Ascending aorta (tissue), 2 donors: ENCODE results near the gene LRRC41. TPM values are rescaled to one million over a fixed set of nuclear protein-coding genes. Genes with fewer than 3 reads are reported as not detected.
A peak's percentile ranks its signal among the peaks of the same experiment; 100 is the strongest.
"Not testable (repeated sequence)": the region's sequence is repeated elsewhere in the genome, so short reads cannot be mapped to it uniquely, and the experiment has no call there.

ENCODE experiments used
- DNase-seq, 2 donors: peaks; one replicate each; pipeline ENCODE4 v3.0.0-alpha.2; 2019; ENCODE audit warnings: low spot score in 2 of 2
- H3K27ac ChIP-seq, 2 donors: fragments of 200-600 bp; sonication (generic); one replicate each; pipeline ENCODE4 v1.5.1; 2016 to 2017; ENCODE audit warnings: mild to moderate bottlenecking in 1 of 2
- H3K27me3 ChIP-seq: fragments of 200-600 bp; sonication (generic); one replicate; pipeline ENCODE4 v1.5.1; 2017
- H3K36me3 ChIP-seq, 2 donors: fragments of 200-600 bp; sonication (generic); one replicate each; pipeline ENCODE4 v1.5.1; 2016
- H3K4me1 ChIP-seq, 2 donors: fragments of 200-600 bp; sonication (generic); one replicate each; pipeline ENCODE4 v1.5.1; 2016 to 2017; ENCODE audit warnings: mild to moderate bottlenecking in 1 of 2
- H3K4me3 ChIP-seq, 2 donors: fragments of 200-600 bp; sonication (generic); one replicate each; pipeline ENCODE4 v1.5.1; 2016 to 2017; ENCODE audit warnings: mild to moderate bottlenecking in 1 of 2
- H3K9me3 ChIP-seq, 2 donors: fragments of 200-600 bp; sonication (generic); one replicate each; pipeline ENCODE4 v1.5.1; 2016
- intact Hi-C: fragments of 100-400 bp; cut with DNase I; formaldehyde crosslinking; loops from one replicate; pipeline ENCODE4 v1.15.1; 2023
- total RNA-seq: library from RNA; depleted of rRNA; stranded (reverse); fragments of >200 nt; gene quantifications from one replicate; pipeline ENCODE4 v1.1.0, GENCODE V29; 2016
- TF ChIP-seq, protein P1 (sequence below), 3 experiments: fragments of 200-600 bp in 2 of 3; fragments of 450-650 bp in 1 of 3; sonication (generic) in 2 of 3; IDR thresholded peaks; one replicate each; pipeline ENCODE4 v1.5.1; 2016 to 2019; ENCODE audit warnings: antibody characterized with exemption in 3 of 3, mild to moderate bottlenecking in 1 of 3, moderate library complexity in 1 of 3

Gene LRRC41
- total RNA-seq, 1 donor from 2014 or later, result 102 TPM

DNA sequence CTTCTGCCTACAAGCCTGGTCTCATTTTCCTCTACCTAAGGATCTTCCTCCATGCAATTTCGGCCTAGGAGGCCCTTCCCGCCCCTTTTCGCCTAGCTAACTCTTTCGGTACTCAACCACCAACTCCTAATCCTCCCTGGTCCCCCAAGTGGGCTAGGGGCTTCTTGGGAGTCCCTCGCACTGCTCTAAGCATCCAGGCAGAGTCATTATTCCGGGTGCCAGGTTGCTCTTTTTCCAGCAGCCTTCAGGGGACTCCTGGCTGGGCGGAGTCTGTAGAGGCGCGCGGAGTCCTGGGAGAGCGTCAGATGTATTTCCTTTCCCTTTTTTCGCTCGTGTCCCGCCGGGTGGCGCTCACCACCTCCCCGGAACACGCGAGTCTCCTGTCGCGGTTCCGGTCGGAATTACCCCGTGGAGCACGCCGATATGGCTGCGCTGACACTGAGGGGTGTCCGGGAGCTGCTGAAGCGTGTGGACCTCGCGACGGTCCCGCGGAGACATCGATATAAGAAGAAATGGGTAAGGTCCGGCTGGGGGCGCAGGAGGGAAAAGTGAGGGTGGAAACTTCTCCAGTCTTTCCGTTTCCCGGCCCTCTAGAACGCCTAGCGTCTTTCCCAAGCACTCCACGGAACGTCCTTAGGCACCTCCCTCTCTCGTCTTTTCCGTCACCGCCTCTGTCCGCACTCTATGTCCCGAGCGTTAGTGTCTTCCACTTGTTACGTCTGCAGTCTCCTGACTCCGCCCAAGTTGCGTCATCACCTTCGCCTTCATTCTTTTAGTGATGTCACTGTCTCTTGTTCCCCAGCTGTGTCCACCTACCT lies 37.2 kb upstream of the LRRC41 start, which contains the start of gene NSUN4:
TSS of gene NSUN4 (plus strand) at position 404 of the 818 bp plus-strand sequence. CDS start at position 424, 20 bp downstream.
- TF ChIP-seq, protein P1, sequence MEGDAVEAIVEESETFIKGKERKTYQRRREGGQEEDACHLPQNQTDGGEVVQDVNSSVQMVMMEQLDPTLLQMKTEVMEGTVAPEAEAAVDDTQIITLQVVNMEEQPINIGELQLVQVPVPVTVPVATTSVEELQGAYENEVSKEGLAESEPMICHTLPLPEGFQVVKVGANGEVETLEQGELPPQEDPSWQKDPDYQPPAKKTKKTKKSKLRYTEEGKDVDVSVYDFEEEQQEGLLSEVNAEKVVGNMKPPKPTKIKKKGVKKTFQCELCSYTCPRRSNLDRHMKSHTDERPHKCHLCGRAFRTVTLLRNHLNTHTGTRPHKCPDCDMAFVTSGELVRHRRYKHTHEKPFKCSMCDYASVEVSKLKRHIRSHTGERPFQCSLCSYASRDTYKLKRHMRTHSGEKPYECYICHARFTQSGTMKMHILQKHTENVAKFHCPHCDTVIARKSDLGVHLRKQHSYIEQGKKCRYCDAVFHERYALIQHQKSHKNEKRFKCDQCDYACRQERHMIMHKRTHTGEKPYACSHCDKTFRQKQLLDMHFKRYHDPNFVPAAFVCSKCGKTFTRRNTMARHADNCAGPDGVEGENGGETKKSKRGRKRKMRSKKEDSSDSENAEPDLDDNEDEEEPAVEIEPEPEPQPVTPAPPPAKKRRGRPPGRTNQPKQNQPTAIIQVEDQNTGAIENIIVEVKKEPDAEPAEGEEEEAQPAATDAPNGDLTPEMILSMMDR (IDR thresholded peaks at IDR 0.05), result peak; percentile 48 to 79 (median 73)
- H3K27me3 ChIP-seq, result no peaks in the 10 kb centered on the region
- H3K27ac ChIP-seq, result peak within 1 kb of the TSS; percentile 98 to 99
- no peaks in the 10 kb centered on the region for H3K9me3 ChIP-seq
- DNase-seq, result peak; percentile 86 to 97
- H3K36me3 ChIP-seq, result peaks cover 3 to 21% of the 10 kb centered on the region in 2 donors
- intact Hi-C loops, result loop anchor here (1.0 to 10.0 kb wide), 4 partner anchors 37 to 306 kb away; partner anchors contain the start of genes LRRC41, PIK3R3, RAD54L and UQCRH
- H3K4me1 ChIP-seq, result peaks cover 0 to 12% of the 10 kb centered on the region in 2 donors
- H3K4me3 ChIP-seq, result peak within 1 kb of the TSS; percentile 64 to 87

DNA sequence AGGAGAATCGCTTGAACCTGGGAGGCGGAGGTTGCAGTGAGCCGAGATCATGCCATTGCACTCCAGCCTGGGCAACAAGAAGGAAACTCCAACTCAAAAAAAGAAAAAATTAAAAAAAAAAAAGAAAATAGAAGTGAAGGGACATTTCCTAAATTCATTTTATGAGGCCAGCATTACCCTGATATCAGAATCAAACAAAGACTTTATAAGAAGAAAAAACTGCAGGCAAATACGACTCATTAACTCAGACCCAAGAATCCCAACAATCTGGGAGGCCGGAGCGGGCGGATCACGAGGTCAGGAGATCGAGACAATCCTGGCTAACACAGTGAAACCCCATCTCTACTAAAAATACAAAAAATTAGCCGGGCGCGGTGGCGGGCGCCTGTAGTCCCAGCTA lies 34.0 kb upstream of the LRRC41 start:
- H3K9me3 ChIP-seq, H3K36me3 ChIP-seq, H3K27ac ChIP-seq, DNase-seq, intact Hi-C loops, H3K4me3 ChIP-seq, H3K27me3 ChIP-seq: not testable (repeated sequence)
- H3K4me1 ChIP-seq, result peaks cover 0 to 12% of the 10 kb centered on the region in 2 donors

DNA sequence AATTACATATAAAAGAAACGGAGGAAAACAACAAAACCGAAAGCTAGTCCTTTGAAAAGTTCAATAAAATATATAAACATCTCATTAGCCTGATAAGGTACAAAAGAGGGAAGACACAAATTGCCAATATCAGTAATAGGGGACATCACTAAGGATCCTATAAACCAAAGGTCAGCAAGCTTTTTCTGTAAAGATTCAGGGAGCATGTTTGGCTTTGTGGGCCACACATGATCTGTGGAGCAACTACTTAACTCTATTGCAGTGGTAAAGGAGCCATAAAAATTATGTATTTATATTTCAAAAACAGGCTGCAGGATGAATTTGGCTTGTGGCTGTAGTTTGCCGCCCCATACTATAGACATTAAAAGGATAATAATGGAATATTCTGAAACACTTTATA lies 31.7 kb upstream of the LRRC41 start:
- Histone ChIP-seq H3K27me3 (no peaks in the 10 kb centered on the region), H3K9me3 (no peaks in the 10 kb centered on the region), H3K4me1 (peaks cover 0 to 5% of the 10 kb centered on the region in 2 donors), H3K4me3 (no peak overlapping the region), H3K36me3 (no peaks in the 10 kb centered on the region), H3K27ac (no peak overlapping the region)
- DNase-seq, result no peak
- TF ChIP-seq, protein P1 (IDR thresholded peaks at IDR 0.05), result no peak
- intact Hi-C loops, result no loop called here

DNA sequence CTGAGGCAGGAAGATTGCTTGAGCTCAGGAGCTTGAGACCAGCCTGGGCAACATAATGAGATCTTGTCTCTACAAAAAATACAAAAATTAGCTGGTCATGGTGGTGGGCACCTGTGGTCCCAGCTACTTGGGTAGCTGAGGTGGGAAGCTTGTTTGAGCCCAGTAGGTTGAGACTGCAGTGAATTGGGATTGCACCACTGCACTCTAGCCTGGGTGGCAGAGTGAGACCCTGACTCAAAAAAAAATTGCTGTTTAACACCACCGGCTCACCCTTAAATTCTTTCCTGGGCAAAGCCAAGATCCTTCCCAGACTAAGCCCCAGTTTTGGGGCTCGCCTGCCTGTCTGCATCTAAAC lies 30.6 kb upstream of the LRRC41 start:
- DNase-seq, result no peak
- Histone ChIP-seq H3K36me3 (no peaks in the 10 kb centered on the region), H3K27me3 (no peaks in the 10 kb centered on the region), H3K4me1 (no peaks in the 10 kb centered on the region), H3K27ac (no peak overlapping the region), H3K9me3 (no peaks in the 10 kb centered on the region), H3K4me3 (no peak overlapping the region)
- intact Hi-C loops, result no loop called here
- TF ChIP-seq, protein P1 (IDR thresholded peaks at IDR 0.05), result no peak

DNA sequence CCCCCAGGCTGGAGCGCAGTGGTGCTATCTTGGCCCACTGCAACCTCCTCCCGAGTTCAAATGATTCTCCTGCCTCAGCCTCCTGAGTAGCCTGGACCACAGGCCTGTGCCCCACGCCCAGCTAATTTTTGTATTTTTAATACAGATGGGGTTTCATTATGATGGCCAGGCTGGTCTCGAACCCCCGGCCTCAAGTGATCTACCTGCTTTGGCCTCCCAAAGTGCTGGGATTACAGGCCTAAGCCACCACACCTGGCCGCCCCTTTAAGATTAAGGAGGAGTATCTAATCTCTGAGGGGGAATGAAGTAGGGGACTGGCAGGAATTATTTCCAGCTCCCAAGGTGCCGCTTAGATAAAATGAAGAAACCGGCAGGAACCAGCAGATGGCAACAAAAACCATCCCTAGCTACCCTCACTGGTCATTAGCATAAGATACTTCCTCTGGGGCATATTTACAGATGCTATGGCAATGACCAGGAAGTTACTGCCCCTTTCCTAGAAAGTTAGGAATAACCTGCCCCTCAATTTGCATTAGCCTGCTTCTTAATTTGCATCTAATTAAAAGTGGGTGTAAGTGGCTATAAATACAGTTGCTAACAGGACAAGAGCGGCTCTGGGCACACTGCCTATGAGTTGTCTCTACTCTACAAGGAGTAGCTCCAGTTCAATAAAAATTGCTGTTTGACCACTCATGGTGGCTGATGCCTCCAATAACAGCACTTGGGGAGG lies 30.0 kb upstream of the LRRC41 start:
- Histone ChIP-seq H3K27ac (no peak overlapping the region), H3K9me3 (no peaks in the 10 kb centered on the region), H3K27me3 (no peaks in the 10 kb centered on the region), H3K4me3 (no peak overlapping the region), H3K4me1 (no peaks in the 10 kb centered on the region), H3K36me3 (no peaks in the 10 kb centered on the region)
- TF ChIP-seq, protein P1 (IDR thresholded peaks at IDR 0.05), result no peak
- DNase-seq, result no peak
- intact Hi-C loops, result no loop called here

DNA sequence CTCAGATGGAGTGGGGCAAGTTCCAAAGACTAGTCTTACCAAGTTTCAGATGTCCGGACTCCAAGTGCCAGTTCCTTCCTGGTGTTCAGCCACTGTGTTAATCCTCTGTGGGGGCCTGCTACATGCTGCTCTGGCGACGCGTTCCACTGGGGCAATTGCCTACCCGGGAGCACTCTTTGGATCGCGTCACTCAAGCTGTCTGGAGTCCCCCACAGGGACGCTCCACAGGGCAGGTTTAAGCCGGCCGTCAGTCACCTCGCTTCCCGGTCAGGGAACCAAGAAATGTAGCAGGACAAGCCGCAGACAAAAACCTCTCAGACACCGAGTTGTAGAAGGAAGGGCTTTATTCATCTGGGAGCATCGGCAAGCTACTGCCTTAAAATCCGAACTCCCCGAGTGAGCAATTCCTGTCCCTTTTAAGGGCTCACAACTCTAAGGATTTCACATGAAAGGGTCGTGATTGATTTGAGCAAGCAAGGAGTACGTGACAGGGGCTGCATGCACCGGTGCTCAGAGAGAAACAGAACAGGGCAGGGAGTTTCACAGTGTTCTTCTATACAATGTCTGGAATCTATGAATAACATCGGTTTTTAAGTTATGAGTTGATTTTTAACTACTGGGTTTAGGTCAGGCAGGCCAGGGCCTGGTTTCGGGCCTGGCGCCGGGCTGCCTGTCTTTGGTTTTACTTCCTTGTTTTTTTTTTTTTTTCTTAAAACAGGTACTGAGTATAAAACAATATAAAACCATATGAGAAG lies 28.5 kb upstream of the LRRC41 start:
- intact Hi-C loops, H3K36me3 ChIP-seq, H3K27me3 ChIP-seq, H3K27ac ChIP-seq, DNase-seq, H3K4me1 ChIP-seq, H3K9me3 ChIP-seq, H3K4me3 ChIP-seq: not testable (repeated sequence)

DNA sequence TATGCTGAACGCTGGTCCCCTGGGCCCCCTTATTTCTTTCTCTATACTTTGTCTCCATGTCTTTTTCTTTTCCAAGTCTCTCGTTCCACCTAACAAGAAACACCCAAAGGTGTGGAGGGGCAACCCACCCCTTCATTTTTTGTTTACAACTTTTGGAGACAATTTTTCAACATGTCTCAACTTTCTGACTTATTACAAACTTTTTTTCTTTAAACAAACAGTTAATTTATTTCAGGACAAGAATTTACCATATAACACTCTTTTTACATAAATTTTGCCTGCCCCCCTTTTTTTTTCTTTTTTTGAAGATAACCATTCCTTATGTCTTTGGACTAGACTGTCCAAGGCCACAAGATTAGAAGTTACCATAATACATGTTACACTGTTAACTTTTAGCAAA lies 27.0 kb upstream of the LRRC41 start:
- DNase-seq, H3K27ac ChIP-seq, H3K36me3 ChIP-seq, H3K4me3 ChIP-seq, H3K4me1 ChIP-seq, H3K27me3 ChIP-seq, H3K9me3 ChIP-seq, intact Hi-C loops: not testable (repeated sequence)

DNA sequence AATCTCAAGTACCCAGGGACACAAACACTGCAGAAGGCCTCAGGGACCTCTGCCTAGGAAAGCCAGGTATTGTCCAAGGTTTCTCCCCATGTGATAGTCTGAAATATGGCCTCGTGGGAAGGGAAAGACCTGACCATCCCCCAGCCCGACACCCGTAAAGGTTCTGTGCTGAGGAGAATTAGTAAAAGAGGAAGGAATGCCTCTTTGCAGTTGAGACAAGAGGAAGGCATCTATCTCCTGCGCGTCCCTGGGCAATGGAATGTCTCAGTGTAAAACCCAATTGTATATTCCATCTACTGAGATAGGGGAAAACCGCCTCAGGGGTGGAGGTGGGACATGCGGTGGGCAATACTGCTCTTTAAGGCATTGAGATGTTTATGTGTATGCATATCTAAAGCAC lies 26.4 kb upstream of the LRRC41 start:
- H3K36me3 ChIP-seq, intact Hi-C loops, H3K4me1 ChIP-seq, H3K27ac ChIP-seq, DNase-seq, H3K27me3 ChIP-seq, H3K4me3 ChIP-seq, H3K9me3 ChIP-seq: not testable (repeated sequence)

DNA sequence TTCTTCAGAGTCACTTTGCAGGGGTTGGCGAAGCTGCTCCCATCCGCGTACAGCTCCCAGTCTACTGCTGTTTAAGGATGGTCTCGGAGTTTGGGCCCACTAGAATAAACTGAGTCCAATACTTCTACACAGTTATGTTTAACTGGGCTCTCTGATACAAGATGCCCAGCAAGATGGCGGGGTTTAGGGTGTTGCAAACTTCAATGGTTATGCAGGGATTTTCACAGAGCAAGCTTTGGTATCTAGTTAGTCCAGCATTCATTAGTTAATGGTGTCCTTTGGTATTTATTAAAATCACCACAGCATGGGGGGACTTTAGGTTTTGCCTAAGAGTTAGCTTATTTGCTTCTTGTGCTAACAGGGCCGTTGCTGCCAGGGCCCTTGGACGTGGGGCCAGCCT lies 24.8 kb upstream of the LRRC41 start:
- H3K4me3 ChIP-seq, H3K4me1 ChIP-seq, H3K27me3 ChIP-seq, H3K9me3 ChIP-seq, H3K27ac ChIP-seq, DNase-seq, intact Hi-C loops, H3K36me3 ChIP-seq: not testable (repeated sequence)
